ENCODE measurements around the gene SEMA4B. TPM values are rescaled to one million over a fixed set of nuclear protein-coding genes. Genes with fewer than 3 reads are reported as not detected.

Gene SEMA4B
- total RNA-seq, 2 experiments from 2014 or later, result 5.3 to 6.2 TPM

DNA sequence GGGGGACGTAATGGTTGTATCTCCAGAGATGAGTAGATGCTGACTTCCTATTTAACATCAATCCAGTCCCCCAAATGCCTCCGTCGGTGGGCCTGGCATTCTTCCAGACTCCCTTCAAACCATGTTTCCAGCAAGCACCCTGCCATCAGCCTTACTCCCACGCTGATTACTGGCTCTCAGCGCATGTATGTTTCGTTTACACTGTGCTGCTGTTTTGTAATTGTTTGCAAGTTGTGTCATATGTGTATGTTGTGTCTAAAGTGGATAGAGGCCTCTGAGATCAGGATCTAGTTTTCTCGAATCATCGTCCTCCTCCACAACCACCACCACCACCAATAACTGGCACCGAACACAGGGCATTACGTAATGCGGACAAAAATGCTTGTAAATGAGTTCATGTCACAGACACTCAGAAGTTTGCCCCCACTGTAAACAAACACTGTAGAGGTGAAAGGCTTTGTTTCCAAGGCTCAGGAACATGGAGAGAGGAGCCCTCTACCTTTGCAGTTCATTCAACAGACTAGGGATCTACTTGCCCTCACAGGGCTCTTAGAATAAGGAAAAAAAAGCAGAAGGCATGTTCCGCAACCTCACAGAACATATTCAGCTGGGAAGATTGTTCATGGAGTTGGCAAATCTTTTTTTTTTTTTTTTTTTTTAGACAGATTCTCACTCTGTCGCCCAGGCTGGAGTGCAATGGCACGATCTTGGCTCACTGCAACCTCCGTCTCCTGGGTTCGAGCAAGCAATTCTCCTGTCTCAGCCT lies 46.1 kb upstream of the SEMA4B start:
- Mint-ChIP-seq H3K36me3 (ENCODE audit: low read depth) (no peaks in the 10 kb centered on the region), H3K4me3 (no peak overlapping the region), H3K9me3 (no peaks in the 10 kb centered on the region), H3K27ac (no peak overlapping the region), H3K27me3 (no peaks in the 10 kb centered on the region), H3K4me1 (ENCODE audit: low read depth) (peaks cover 5% of the 10 kb centered on the region)
- DNase-seq (no peak), ATAC-seq (no peak)
- ChIA-PET POLR2A (interaction anchor here (0.6 kb wide), 1 partner anchor 308 kb away, joined by 3 read pairs; no protein-coding TSS in a partner anchor), CTCF (interaction anchor here (1.1 kb wide), 1 partner anchor 64 kb away, joined by 3 read pairs; no protein-coding TSS in a partner anchor)
- TF ChIP-seq, protein P1, sequence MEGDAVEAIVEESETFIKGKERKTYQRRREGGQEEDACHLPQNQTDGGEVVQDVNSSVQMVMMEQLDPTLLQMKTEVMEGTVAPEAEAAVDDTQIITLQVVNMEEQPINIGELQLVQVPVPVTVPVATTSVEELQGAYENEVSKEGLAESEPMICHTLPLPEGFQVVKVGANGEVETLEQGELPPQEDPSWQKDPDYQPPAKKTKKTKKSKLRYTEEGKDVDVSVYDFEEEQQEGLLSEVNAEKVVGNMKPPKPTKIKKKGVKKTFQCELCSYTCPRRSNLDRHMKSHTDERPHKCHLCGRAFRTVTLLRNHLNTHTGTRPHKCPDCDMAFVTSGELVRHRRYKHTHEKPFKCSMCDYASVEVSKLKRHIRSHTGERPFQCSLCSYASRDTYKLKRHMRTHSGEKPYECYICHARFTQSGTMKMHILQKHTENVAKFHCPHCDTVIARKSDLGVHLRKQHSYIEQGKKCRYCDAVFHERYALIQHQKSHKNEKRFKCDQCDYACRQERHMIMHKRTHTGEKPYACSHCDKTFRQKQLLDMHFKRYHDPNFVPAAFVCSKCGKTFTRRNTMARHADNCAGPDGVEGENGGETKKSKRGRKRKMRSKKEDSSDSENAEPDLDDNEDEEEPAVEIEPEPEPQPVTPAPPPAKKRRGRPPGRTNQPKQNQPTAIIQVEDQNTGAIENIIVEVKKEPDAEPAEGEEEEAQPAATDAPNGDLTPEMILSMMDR (IDR thresholded peaks at IDR 0.05), result no peak
- intact Hi-C loops (cut with micrococcal nuclease), result no loop called here

GRCh38 chr15:90159213-90159612 lies 41.9 kb upstream of the SEMA4B start:
- POLR2A ChIA-PET, result no interaction called here
- no peaks in the 10 kb centered on the region for H3K27me3 Mint-ChIP-seq

GRCh38 chr15:90160781-90161727 lies 40.1 kb upstream of the SEMA4B start:
- H3K27ac Mint-ChIP-seq, result no peak overlapping the region
- CTCF ChIA-PET, result interaction anchor here (0.7 to 1.6 kb wide), 3 partner anchors 18 to 122 kb away, joined by 3 to 4 read pairs (median 3); no protein-coding TSS in a partner anchor
- no peaks in the 10 kb centered on the region for H3K36me3 Mint-ChIP-seq (ENCODE audit: low read depth)
- no peaks in the 10 kb centered on the region for H3K27me3 Mint-ChIP-seq
- no peak overlapping the region for H3K4me3 Mint-ChIP-seq
- peaks cover 14% of the 10 kb centered on the region for H3K4me1 Mint-ChIP-seq (ENCODE audit: low read depth)
- POLR2A ChIA-PET, result interaction anchor here (0.7 to 1.0 kb wide), 2 partner anchors 39 to 71 kb away, joined by 3 read pairs; no protein-coding TSS in a partner anchor
- TF ChIP-seq, protein P1 (IDR thresholded peaks at IDR 0.05), result no peak
- H3K9me3 Mint-ChIP-seq, result no peaks in the 10 kb centered on the region
- ATAC-seq (no peak), DNase-seq (no peak)
- intact Hi-C loops (cut with micrococcal nuclease), result no loop called here

More at GRCh38 chr15:90159213-90159612, 41.9 kb upstream of the SEMA4B start:
- H3K4me3 Mint-ChIP-seq, result no peak overlapping the region
- no peak for ATAC-seq
- CTCF ChIA-PET, result interaction anchor here (0.7 to 1.6 kb wide), 2 partner anchors 22 to 123 kb away, joined by 3 read pairs; no protein-coding TSS in a partner anchor
- no peaks in the 10 kb centered on the region for H3K9me3 Mint-ChIP-seq
- no peak overlapping the region for H3K27ac Mint-ChIP-seq
- intact Hi-C loops (cut with micrococcal nuclease), result no loop called here
- no peak for DNase-seq
- TF ChIP-seq, protein P1 (IDR thresholded peaks at IDR 0.05), result no peak
- peaks cover 5% of the 10 kb centered on the region for H3K4me1 Mint-ChIP-seq (ENCODE audit: low read depth)
- no peaks in the 10 kb centered on the region for H3K36me3 Mint-ChIP-seq (ENCODE audit: low read depth)

- no peaks in the 10 kb centered on the region for H3K36me3 Mint-ChIP-seq (ENCODE audit: low read depth)
- peaks cover 15% of the 10 kb centered on the region for H3K4me1 Mint-ChIP-seq (ENCODE audit: low read depth)
- ChIA-PET CTCF (interaction anchor here (0.7 to 1.6 kb wide), 4 partner anchors 19 to 131 kb away, joined by 3 to 4 read pairs (median 3); partner anchors contain the start of gene SEMA4B), POLR2A (interaction anchor here (0.7 to 1.2 kb wide), 3 partner anchors 38 to 71 kb away, joined by 3 read pairs; no protein-coding TSS in a partner anchor)
- H3K27me3 Mint-ChIP-seq, result no peaks in the 10 kb centered on the region
- no peak overlapping the region for H3K27ac Mint-ChIP-seq
- H3K9me3 Mint-ChIP-seq, result no peaks in the 10 kb centered on the region
- intact Hi-C loops (cut with micrococcal nuclease), result no loop called here
- H3K4me3 Mint-ChIP-seq, result no peak overlapping the region
- DNase-seq (no peak), ATAC-seq (no peak)
- TF ChIP-seq, protein P1 (IDR thresholded peaks at IDR 0.05), result no peak
These were observed 39.2 kb upstream of the SEMA4B start for GRCh38 chr15:90161950-90162361.

Data from activated CD8-positive, alpha-beta T cell treated with anti-CD3 and anti-CD28 coated beads for 36 hours (primary cell).